Islet precursor cell (in vitro differentiated cells): ENCODE measurements around the gene POLR1B.
"Not testable (repeated sequence)": the region's sequence is repeated elsewhere in the genome, so short reads cannot be mapped to it uniquely, and the experiment has no call there.

Source experiments
- DNase-seq: peaks from one replicate; pipeline ENCODE4 v3.0.0-alpha.2; 2018

The POLR1B gene

GRCh38 chr2:112542123-112542983, at the start of gene POLR1B:
TSS of gene POLR1B (plus strand) at chr2:112542465. CDS start at chr2:112542495, 30 bp downstream.
- peak; percentile 93 for DNase-seq

- no peak for DNase-seq
Observed at GRCh38 chr2:112493048-112493447, 49.2 kb upstream of the POLR1B start.

- DNase-seq: peak; percentile 69
Observed at GRCh38 chr2:112493858-112494648, 48.2 kb upstream of the POLR1B start.

GRCh38 chr2:112494828-112495227, 47.4 kb upstream of the POLR1B start:
- DNase-seq: no peak

- DNase-seq: not testable (repeated sequence)
Observed at GRCh38 chr2:112495878-112496277, 46.4 kb upstream of the POLR1B start.

GRCh38 chr2:112500850-112501484, 41.3 kb upstream of the POLR1B start:
- DNase-seq: not testable (repeated sequence)

- not testable (repeated sequence) for DNase-seq
Observed at GRCh38 chr2:112509239-112509998, 32.8 kb upstream of the POLR1B start.

GRCh38 chr2:112516801-112517200, 25.5 kb upstream of the POLR1B start:
- no peak for DNase-seq

GRCh38 chr2:112518807-112519206, 23.5 kb upstream of the POLR1B start:
- DNase-seq: no peak

- DNase-seq: no peak
Observed at GRCh38 chr2:112519506-112519905, 22.8 kb upstream of the POLR1B start.

- DNase-seq: no peak
Observed at GRCh38 chr2:112520234-112520783, 22.0 kb upstream of the POLR1B start.

- no peak for DNase-seq
Observed at GRCh38 chr2:112523291-112523777, 18.9 kb upstream of the POLR1B start.

- DNase-seq: not testable (repeated sequence)
Observed at GRCh38 chr2:112524276-112524675, 18.0 kb upstream of the POLR1B start.

GRCh38 chr2:112528541-112528940, 13.7 kb upstream of the POLR1B start:
- DNase-seq: no peak

- no peak for DNase-seq
Observed at GRCh38 chr2:112529757-112530156, 12.5 kb upstream of the POLR1B start.

- DNase-seq: no peak
Observed at GRCh38 chr2:112530728-112531127, 11.5 kb upstream of the POLR1B start.

GRCh38 chr2:112534826-112535225, 7.4 kb upstream of the POLR1B start:
- DNase-seq: no peak

GRCh38 chr2:112536665-112537064, 5.6 kb upstream of the POLR1B start:
- DNase-seq: not testable (repeated sequence)

- no peak for DNase-seq
Observed at GRCh38 chr2:112539306-112539705, 3.0 kb upstream of the POLR1B start.

GRCh38 chr2:112540906-112541305, 1.4 kb upstream of the POLR1B start:
- DNase-seq: no peak

GRCh38 chr2:112541315-112542122, 746 bp upstream of the POLR1B start:
- peak; percentile 90 for DNase-seq
